Activated CD4-positive, alpha-beta T cell treated with anti-CD3 and anti-CD28 coated beads, Interleukin-2, amount 50 U/mL, for 16 hours (primary cell): ENCODE measurements around the gene VCAN.

ENCODE experiments used
- DNase-seq: peaks from one replicate; pipeline ENCODE4 v3.0.0-alpha.2; 2020

Gene VCAN

GRCh38 chr5:83469075-83469474, 2.5 kb upstream of the VCAN start:
- DNase-seq, result no peak

DNA sequence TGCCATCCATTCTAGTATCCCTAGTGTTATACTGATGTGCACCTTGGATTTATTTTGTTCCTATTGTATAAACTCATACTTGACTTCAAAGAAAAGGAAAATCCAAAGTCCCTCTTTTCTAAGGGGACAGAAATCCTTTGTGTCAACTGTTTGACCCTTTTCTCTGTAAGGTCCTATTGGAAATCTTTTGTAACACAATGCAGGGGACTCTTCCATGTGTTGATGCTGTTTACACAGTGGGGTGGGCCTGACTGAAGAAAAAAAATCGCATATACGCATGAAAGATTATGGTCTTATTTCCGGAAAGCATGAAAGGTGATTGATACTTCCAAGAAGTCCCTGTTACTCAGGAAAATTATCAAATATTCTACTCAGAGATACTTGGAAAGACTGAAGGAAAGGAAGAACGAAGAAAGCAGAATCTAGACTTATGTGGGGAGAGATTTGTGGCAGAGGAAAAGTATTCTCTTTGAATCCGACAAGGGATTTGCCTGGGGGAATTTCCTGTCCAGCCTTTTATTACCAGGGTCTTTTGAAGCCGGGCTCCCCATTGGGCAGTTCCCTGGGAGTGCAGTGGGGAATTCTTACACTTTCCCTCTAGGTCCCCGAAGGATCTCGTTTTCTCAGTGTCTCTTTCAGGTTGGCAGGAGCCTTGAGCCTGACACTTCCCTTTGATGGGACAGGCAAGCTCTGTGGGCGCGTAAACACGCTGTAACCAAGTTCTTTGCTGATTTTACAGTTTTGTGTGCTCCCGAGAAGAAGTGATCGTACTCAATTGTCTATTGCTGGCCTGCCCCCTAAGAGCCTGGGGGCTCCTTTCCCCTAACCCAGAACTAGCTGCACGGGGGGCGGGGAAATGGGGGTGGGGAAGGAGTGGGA, 779 bp upstream of the VCAN start:
- DNase-seq, result no peak

GRCh38 chr5:83472213-83472507, 616 bp downstream of the VCAN start:
- no peak for DNase-seq

DNA sequence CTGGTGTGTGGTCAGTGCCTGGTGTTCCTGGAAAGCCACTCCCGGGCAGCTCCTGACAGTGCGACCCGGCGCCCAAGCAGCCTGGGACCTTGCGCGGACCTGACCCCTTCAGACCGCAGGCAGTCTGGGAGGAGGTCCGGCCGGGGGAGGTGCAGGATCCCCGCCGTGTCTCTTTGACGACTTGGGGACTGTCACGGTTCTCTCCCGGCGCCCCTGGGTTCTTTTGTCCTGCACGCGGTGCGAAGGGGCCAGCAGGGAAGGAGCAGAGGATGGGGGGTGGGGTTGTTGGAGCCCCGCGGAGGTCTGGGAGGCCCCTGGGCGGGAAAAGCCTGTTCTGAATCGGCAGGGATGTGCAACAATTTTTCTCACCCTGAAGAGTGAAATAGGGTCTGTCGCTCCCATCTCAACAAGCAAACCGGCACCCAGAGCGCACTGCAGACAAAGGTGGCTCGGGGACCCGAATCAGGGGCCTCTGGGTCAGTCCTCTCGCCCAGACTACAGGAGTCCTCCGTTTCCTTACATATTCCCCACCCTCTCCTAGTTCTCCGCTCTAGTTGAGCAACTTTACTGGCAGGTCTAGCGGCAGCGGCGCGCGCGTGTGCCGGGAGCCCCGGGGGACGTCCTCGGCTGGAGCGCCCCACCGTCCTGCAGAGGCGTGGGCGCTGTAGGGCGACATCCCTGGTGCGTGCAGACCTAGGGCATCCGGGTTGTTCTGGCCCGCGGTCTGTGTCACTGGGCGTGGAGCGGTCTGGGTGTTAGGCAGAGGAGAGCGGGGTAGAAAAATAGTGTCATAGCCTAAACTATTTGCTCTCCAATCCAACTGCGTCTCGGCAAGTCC, 1.2 kb downstream of the VCAN start:
- DNase-seq, result no peak

DNA sequence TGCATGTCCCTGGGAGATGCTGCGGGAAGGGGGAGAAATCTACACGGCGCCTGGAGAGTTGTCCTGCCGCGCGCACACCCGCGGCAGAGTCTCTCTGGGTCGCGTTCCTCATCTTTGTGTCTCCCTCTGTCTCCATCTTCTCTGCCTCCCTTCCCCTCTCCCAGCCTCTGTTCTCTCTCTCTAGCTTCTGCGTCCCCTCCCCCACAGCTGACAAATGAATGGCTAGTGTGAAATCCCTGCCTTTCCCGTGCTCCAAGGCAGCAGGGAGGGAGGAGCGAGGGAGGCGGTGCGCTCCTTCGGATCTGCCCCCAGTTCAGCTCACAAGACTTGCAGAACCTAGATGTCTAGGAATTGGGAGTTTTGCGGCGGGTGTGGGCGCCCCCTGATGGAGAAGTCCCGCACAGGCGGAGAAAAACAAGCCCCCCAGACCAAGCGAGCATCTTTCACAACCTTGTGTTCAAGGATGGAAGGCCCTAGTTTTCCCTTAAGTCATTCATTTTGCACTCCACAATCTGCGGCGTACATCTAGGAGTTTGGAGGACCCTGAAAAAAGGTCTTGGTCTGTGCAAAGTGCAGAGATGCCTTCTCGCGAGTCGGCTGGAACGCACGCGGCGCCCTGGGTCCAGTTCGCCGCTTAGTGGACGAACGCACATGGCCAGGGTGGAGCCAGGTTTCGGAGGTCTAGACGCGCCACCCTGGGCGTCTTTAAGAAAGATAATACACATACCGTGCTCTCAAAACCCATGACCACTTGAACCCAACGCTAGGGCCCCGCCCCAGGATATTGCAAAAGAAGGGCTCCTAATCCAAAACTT, 2.0 kb downstream of the VCAN start:
- peak; percentile 70 for DNase-seq

- DNase-seq, result peak; percentile 46
Observed at GRCh38 chr5:83474161-83474796, 2.7 kb downstream of the VCAN start.

DNA sequence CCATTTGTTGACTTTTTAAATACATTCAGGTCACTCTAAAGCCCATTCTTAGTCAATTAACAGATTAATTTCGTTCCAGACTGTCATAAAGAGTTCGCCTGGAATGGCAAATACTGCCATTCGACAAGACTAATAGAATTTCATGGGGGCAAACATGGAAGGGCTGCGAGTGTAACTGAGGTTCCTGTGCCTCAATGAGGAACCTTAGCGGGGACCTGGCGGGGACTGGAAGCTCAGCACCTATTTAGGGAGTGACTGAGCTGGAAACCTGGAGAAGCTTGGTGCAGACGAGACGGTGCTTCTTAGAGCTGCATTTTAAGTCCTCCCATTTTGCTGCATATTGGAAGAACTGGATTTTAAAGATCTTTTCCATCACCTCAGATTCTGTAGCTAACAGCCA, 3.4 kb downstream of the VCAN start:
- no peak for DNase-seq

DNA sequence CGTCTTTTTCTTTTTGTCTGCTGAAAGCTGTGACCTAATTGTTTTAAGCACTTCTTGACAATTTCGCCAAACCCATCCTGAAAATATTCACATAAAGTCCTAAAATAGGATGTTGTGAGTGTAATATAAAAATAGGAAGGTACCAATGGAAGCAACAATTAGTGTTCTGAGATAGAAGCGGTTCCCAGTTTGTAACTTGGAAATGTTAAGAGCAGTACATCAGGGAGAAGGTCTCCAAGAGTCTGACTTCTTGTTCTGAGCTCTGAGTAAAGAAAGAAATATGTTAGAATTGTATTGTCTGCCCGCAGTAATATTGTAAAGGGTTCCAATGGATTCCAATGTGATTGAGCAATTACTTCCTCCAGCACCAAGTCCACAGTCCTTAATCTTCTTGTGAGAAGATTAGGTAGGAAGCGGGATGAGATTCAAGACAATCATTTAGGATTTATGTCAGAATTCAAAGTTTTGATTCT, 3.9 kb downstream of the VCAN start:
- no peak for DNase-seq

GRCh38 chr5:83475935-83476814, 4.6 kb downstream of the VCAN start:
- DNase-seq, result no peak

GRCh38 chr5:83482961-83483360, 11.4 kb downstream of the VCAN start:
- DNase-seq, result no peak

- DNase-seq, result no peak
Observed at GRCh38 chr5:83484294-83484693, 12.8 kb downstream of the VCAN start.

- no peak for DNase-seq
Observed at GRCh38 chr5:83485842-83486241, 14.3 kb downstream of the VCAN start.

DNA sequence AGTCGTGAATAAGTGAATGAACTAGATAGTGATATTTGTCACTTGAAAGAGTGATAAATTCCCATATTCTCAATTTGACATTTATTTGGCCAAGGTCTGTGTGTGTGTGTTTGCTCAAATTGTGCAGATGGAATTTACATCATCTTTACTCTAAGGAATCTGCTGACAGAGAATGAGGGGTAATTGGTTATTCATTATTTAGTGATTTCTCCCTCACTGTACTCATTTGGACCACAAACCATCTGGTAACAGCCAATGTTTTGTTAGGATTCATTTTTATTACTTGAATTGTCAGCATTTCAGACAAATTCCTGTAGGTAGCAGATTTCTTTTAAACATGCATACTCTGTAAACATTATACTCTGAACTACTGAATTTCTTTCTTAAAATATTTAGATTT, 15.6 kb downstream of the VCAN start:
- DNase-seq, result no peak

- no peak for DNase-seq
Observed at GRCh38 chr5:83488271-83488670, 16.7 kb downstream of the VCAN start.

- DNase-seq, result no peak
Observed at GRCh38 chr5:83488821-83489220, 17.3 kb downstream of the VCAN start.

GRCh38 chr5:83490203-83490602, 18.7 kb downstream of the VCAN start:
- DNase-seq, result no peak

DNA sequence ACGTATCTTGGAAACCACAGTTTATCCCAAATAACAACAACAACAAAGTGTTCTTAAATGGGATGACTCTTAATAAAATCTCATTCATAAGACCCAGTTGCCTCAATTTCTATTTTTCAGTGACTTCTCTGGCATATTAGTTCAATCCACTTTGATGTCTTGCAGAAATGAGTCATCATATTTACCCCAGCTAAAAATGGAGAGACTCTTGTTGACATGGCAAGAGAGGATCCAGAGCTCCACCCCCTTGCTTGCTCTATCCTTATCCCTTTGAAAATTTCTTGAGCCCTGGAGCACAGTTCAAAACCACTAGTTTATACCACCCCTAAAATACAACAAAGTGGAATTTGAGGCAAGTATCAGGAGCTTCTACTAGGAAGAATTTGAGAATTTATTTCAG, 20.8 kb downstream of the VCAN start:
- no peak for DNase-seq

- DNase-seq, result no peak
Observed at GRCh38 chr5:83493644-83494043, 22.1 kb downstream of the VCAN start.

DNA sequence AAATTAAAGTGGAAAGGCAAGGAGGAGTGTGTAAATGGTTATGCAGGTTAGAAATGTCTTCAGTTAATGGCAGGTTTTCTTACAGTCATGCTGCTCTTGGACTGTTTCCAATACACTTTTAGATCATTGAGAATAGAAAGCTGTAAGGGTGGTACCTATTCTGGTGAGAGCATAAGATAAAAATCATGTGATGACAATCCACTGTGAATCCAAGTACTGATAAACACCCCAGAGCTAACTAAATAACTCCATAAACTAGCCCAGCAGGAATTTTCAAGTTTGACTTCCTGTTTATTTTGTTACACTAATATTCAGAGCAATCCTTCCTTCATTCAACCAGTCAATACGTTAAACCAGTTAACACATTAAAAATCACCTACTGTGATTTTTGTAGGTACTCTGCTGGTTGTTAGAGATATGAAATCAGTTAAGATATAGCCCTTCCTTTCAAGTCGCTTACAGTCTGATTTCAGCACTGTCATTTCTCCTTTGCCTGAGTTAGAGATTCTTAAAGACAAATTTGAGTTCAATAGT, 22.6 kb downstream of the VCAN start:
- no peak for DNase-seq

DNA sequence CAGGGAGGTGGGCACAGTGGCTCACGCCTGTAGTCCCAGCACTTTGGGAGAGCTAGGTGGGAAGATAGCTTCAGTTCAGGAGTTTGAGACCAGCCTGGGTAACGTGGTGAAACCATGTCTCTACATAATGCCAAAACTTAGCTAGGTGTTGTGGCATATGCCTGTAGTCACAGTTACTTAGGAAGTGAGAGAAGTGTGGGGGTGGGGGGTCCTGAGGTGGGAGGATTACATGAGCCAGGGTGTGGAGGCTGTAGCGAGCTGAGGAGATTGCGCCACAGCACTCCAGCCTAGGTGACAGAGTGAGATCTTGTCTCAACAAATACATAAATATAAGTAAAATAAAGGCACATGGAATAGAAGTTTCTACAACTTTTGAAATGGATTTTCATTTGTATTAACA, 23.1 kb downstream of the VCAN start:
- DNase-seq, result no peak

DNA sequence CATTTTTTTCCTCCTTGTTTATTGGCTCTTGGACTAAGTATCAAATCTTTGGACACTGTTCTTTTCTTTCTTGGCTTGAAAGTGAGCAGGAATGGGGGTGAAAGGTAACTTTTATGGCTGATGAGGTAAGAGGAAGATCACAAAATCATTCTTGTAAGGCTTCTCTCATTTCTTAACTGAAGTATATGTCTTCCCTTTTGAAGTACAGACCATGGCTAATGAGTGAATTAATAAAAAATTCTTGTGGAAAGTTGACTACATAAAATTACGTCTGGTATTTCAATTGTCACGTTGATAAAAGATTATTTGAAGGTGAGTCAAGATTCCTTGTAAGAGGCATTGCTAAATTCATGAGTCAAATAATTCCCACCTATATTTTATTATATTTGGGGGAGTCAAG, 25.1 kb downstream of the VCAN start:
- no peak for DNase-seq

DNA sequence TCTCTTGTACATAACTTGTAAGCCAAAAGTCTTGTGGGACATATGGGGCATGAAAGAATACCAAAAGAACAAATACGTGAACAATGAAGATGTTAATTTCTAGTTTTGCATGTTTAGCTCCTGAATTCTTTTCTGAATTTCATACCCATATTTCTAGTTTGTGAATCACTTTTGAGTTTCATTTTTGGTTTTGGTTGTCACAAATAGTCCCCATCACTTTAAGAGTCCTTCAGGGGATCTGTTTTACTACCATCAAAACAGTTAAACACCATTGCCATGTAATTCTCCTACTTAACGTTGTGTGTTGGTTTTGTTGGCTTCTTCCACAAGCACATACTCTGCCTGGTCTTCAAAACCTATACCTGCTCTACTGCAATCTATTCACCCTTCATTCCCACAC, 27.0 kb downstream of the VCAN start:
- DNase-seq, result no peak
